Frontal cortex (tissue), 4 donors: ENCODE data around the gene NAA60. TPM values are rescaled to one million over a fixed set of nuclear protein-coding genes. Genes with fewer than 3 reads are reported as not detected.

Experiments used
- DNase-seq, 2 donors: peaks; one replicate each; pipeline ENCODE4 v3.0.0; 2012; ENCODE audit warnings: low spot score in 2 of 2
- FAIRE-seq: peaks from 2 replicates; lab custom pipeline; 2012; peaks lifted over from hg19 to GRCh38; lab: Jason Lieb, UNC
- total RNA-seq: library from RNA; depleted of rRNA; stranded (reverse); fragments of >200 nt; gene quantifications from one replicate; pipeline ENCODE4 v1.2.3, GENCODE V29; 2014
- donor health status: control.
- donor health status: control.
- donor health status: control.

The NAA60 gene
- total RNA-seq, result 9.4 TPM

DNA sequence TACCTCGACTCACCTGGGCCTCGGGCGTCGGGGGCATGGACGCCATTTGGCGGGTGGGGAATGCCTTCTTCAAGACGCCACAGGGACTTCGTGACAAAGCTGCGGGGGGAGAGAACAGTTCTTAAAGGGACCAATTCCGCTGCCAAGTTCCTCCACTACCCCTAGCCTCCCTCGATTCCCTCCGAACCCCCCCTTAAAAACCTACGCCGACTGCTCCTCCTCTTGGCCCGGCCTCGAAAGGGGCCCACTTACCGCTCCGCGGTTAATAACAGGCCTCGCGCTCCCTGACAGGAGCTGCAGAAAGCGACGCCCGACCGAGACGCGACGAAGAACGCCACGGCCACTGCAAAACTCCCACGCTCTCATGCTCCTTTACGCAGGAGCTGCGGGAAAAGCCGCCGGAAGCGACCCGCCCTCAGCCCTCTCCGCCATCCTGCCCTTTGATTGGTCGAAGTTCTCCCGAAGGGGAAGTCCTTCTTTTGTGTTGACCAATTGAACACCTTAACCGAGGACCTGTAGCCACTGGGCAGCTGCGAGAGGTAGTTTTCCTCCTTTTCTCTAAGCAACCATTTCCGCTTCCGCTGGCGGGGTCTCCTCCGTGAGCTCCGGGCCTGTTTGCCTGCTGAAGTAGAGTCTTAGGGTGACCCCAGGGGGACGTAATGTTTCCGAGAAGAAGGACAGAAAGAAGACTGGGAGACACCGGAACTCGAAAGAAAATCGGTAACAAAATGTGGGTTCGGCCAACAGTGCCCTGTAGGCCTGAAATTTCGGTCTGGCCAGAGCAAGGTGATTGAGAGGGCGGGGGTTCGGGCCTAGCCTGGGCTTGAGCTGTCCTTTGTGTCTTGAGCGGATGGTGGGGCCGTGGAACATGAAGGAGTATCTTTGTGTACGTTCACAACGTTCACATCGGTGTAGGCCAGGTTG, at the start of gene NAA60, which contains the start of gene ZNF597:
Gene NAA60 (plus strand): TSS at position 573 of the 924 bp plus-strand sequence. CDS start 32,548 bp downstream, outside the sequence.
Gene ZNF597 (minus strand): TSS at position 397 of the 924 bp plus-strand sequence. CDS start 351 bp downstream, at position 46.
- FAIRE-seq, result no peak

DNA sequence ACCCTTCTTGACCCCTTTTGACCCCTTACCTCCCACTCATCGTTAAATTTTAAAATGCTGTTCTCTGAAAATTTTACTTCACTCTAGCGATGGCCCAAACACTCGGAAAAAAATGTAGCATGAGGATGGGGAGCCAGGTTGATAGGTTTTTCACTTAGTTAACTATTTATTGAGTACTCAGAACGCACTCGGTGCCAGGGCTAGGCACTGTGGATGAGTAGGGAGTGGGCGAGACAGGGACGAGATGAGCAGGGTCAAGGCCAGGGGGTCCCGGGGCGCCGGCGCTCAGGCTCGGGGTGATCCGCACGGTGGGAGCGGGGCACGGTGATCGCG, 43.1 kb upstream of the NAA60 start:
- FAIRE-seq (no peak), DNase-seq (no peak)

More for the DNA sequence above, at the start of gene NAA60, which contains the start of gene ZNF597:
- DNase-seq, result peak; percentile 63 to 73

DNA sequence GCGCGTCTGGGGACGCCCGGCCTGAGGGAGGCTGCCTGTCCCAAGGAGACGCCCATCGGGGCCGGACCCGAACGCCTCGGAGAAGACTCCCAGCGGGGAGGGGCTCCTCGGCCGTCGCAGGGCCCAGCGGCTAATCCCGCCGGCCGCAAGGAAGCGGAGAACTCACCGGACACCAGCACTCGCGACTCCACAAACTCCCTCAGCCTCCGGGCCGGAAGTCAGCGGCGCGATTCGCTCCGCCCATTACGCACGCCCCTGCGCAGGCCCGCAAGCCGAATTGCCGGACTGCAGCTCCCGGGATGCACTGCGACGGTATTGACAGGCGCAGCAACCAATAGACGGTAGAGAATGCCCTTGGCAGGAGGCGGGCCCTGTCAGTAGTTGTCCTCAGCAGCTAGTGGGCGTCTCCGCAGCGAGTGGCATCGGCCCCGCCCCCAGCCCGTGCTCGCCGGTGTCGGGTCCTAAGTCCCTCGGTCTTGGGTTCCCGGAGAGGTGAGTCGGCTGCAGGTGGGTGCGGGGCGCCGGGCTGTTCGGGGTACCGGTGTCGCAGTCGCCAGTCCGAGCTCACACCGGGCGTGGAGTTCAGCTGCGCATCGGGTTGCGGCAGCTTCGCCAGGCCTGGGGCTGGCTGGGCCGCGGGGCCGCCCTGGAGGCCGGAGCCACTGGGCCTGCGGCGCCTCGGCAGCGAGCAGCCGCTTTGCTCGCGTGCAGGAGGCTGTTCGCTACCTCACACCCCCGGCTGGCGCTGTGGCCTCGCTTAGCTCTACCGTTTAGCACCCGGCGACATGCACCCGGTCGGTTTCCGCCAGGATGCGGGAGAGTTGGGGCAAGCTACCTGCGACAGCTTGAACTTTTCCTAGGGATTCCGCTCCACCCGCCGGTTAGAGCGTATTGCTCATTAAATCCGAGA, 42.4 kb upstream of the NAA60 start, which contains the start of the genes ZNF174 and ZSCAN32:
Gene ZNF174 (plus strand): TSS at position 437 of the 910 bp plus-strand sequence. CDS start 790 bp downstream, outside the sequence.
Gene ZSCAN32 (minus strand): TSS at position 226 of the 910 bp plus-strand sequence. CDS start 3,447 bp downstream, outside the sequence.
- DNase-seq, result peak; percentile 100
- peak; percentile 50 for FAIRE-seq

GRCh38 chr16:3401719-3402397, 41.6 kb upstream of the NAA60 start:
- FAIRE-seq, result no peak
- peak in 1 of 2 donors; percentile 22 for DNase-seq

DNA sequence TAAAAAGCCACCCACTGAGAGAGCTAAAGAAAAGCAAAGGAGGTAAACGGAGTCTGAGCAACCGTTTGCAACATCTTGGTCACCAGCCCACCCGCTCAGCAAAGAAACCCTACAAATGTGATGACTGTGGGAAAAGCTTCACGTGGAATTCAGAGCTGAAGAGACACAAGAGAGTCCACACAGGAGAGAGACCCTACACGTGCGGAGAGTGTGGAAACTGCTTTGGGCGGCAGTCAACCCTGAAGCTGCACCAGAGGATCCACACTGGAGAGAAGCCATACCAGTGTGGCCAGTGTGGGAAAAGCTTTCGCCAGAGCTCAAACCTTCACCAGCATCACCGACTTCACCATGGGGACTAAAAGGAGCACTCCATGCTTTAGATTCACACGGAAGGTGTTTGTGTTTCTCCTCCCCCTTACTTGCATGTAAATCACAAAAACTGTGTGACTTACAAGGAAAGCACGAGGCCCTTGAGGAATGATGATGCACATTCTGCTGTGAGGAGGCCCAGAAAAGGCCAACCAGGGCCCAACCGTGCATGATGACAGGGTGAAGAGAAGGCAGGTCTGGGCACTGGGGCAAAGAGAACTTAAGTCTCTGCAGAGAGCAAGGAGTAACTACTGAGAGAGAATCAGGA, 34.8 kb upstream of the NAA60 start:
- DNase-seq, result no peak
- no peak for FAIRE-seq

DNA sequence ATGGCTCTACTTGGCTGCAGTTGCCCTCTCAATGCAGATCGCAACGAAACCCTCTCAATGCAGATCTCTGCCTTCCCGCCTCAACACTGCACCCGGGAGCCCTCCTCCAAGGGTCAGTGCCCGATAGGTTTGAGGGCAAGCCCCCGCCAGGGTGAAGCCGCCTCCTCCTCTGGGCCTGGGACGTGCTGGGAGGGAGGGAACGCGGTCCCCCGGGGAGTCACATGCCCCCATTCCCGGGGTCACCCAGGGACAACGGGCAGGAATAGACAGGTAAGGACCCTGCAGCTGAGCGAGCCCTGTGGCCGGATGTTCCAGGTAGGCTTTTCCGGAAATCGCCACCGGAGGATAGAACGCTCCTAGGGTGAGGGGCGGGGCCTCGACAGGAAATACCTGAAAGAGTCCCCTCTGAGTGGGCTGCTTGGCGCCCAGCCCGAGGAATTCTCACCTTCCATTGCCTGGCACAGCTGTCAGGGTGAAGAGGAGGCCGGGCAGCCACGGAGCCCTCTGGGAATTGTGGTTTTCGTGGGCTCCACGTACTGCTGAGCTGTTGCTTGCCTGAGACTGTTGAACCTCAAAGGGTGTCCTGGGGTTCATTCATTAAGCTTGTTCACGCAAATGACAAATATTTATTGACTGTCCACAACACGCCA, 29.6 kb upstream of the NAA60 start:
- FAIRE-seq, result no peak
- no peak for DNase-seq

- FAIRE-seq (no peak), DNase-seq (no peak)
Measured at GRCh38 chr16:3431779-3432219, 11.7 kb upstream of the NAA60 start.

DNA sequence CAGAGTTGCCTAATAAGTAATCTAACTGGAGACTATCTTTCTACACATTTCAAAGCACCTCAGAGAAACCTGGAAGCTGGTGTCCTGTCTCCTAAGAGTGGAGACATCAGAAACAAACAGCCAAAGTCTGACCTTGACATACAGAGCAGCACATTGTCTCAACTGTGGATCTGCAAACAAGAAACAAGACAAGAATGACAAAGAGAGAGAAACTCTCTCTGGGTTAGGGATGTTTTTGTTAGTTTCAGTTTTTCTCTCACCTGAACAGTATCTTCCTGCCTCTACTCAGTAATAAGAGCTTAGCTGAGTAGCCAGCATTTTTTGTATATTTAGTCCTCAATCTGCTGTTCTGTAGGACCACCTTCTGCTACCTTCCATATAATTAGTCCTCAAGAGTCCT, 9.1 kb upstream of the NAA60 start:
- FAIRE-seq (no peak), DNase-seq (no peak)

- FAIRE-seq, result no peak
- no peak for DNase-seq
Measured at GRCh38 chr16:3439637-3440036, 3.8 kb upstream of the NAA60 start.

DNA sequence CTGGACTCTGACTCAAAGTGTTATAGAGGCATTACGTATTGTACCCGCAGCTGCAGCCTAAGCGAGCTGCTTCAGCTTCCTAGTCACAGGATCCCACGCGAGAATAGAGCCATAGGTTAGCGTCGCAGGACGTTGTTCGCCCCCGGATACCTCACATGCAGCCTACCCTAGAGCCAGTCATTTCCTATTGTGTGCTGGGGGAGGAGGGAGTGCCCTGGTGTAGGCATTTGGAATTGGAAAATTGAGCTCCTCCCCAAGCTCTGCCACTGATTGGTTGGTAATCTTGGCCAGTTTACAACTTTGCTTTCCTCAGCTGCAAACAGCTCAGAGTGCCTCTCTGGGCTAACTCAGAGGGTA, 530 bp downstream of the NAA60 start:
- FAIRE-seq (no peak), DNase-seq (no peak)

- FAIRE-seq (no peak), DNase-seq (no peak)
Measured at GRCh38 chr16:3454093-3454492, 10.6 kb downstream of the NAA60 start.

- FAIRE-seq, result no peak
Measured at GRCh38 chr16:3454631-3455147, 11.2 kb downstream of the NAA60 start.

GRCh38 chr16:3457434-3458252, 14.2 kb downstream of the NAA60 start:
- DNase-seq (peak; percentile 99 to 100), FAIRE-seq (no peak)

More at GRCh38 chr16:3454631-3455147, 11.2 kb downstream of the NAA60 start:
- no peak for DNase-seq

GRCh38 chr16:3458278-3458851, 14.9 kb downstream of the NAA60 start:
- DNase-seq (no peak), FAIRE-seq (no peak)

DNA sequence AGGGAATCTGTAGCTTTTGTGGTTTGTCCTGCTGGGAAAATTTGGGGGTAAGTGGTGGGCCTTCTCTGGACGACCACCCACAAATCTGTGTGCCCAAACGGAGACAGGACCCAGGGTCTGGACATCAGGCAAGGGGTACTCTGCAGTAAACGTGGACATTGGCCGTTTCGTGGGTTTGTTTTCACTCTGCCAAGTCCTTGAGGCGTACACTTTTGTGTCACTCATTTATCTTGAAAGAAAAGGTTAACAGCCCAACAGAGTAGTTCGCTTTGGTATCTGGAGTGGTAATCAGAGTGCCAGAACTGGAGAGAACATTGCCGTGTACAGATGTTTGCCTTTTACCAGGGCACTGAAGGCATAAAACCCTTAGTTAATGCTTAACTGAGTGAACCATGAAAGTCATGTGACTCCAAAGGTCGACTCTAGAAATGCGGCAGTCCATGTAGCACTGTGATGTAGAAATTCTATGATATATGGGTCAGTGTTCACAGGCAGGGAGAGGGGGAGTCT, 15.4 kb downstream of the NAA60 start:
- DNase-seq (no peak), FAIRE-seq (no peak)

GRCh38 chr16:3459401-3460090, 16.1 kb downstream of the NAA60 start:
- no peak for FAIRE-seq
- DNase-seq, result no peak
